ENCODE data around the gene DNER. TPM values are rescaled to one million over a fixed set of nuclear protein-coding genes. Genes with fewer than 3 reads are reported as not detected.

DNER gene
- total RNA-seq, 1 donor from 2014 or later, result not detected

DNA sequence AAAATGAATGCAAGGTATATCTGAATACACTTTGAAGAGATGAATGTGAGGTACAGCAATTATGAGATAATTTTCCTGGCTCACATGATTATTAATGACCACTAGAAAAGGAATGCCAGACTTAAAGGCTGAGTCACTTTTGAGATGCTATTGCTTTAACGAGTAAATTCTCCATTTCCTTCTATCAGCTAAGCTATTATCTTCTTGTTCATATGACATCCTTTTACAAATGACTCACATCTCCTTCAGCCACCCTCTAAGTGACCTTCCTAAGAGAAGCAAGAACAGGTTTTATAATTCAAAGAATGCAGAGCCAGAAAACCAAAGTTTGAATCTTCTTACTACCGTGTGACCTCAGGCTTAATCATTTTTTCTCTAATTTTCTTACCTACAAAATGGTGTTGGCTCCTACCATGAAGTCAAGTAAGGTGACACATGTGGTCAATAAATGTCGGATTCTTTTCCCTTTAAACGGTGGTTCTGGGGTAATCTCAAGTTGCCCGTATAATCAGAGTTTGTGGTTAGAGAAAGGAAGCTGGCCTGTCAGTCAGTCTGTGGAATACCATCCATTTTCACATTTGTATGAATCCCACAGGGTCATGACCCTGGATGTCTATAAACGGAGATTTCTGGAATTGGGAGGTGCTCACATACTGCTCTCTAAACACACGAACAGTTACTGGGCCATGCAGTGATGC lies 259.3 kb downstream of the DNER start:
- Mint-ChIP-seq H3K27me3 (no peaks in the 10 kb centered on the region), H3K27ac (no peak overlapping the region), H3K4me1 (no peaks in the 10 kb centered on the region), H3K9me3 (no peaks in the 10 kb centered on the region), H3K4me3 (no peak overlapping the region), H3K36me3 (ENCODE audit: low read depth) (no peaks in the 10 kb centered on the region)
- ChIA-PET POLR2A (no interaction called here), CTCF (no interaction called here)
- ATAC-seq (ENCODE audit: low read depth) (no peak), DNase-seq (no peak)
- intact Hi-C loops (cut with micrococcal nuclease), result no loop called here
- TF ChIP-seq, protein P1, sequence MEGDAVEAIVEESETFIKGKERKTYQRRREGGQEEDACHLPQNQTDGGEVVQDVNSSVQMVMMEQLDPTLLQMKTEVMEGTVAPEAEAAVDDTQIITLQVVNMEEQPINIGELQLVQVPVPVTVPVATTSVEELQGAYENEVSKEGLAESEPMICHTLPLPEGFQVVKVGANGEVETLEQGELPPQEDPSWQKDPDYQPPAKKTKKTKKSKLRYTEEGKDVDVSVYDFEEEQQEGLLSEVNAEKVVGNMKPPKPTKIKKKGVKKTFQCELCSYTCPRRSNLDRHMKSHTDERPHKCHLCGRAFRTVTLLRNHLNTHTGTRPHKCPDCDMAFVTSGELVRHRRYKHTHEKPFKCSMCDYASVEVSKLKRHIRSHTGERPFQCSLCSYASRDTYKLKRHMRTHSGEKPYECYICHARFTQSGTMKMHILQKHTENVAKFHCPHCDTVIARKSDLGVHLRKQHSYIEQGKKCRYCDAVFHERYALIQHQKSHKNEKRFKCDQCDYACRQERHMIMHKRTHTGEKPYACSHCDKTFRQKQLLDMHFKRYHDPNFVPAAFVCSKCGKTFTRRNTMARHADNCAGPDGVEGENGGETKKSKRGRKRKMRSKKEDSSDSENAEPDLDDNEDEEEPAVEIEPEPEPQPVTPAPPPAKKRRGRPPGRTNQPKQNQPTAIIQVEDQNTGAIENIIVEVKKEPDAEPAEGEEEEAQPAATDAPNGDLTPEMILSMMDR (IDR thresholded peaks at IDR 0.05), result no peak

DNA sequence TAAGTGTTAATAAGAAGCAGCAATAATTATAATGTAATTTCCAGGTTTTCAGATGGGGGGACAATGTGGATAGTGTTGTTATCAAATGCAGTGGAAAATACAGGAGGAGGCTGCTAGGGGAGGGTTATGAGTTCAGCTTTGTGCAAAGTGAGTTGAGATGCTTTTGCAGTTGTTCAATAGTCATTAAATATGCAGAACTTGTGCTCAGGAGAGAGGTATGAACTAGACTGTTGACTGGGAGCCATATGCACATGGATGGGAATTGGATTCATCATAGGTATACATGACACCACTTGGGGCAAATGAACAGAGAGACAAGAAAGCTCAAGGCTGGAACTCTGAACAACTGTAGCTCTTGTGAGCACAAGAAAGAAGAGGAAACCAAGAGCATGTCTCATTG lies 261.1 kb downstream of the DNER start:
- H3K27ac Mint-ChIP-seq, result no peak overlapping the region
- ChIA-PET POLR2A (no interaction called here), CTCF (no interaction called here)
- no peaks in the 10 kb centered on the region for H3K27me3 Mint-ChIP-seq
- no peaks in the 10 kb centered on the region for H3K36me3 Mint-ChIP-seq (ENCODE audit: low read depth)
- no peaks in the 10 kb centered on the region for H3K4me1 Mint-ChIP-seq
- no peak for DNase-seq
- no peak for ATAC-seq (ENCODE audit: low read depth)
- TF ChIP-seq, protein P1 (IDR thresholded peaks at IDR 0.05), result no peak
- H3K9me3 Mint-ChIP-seq, result no peaks in the 10 kb centered on the region
- intact Hi-C loops (cut with micrococcal nuclease), result no loop called here
- H3K4me3 Mint-ChIP-seq, result no peak overlapping the region

GRCh38 chr2:229451852-229452251 lies 262.5 kb downstream of the DNER start:
- Mint-ChIP-seq H3K9me3 (no peaks in the 10 kb centered on the region), H3K27ac (no peak overlapping the region), H3K27me3 (no peaks in the 10 kb centered on the region), H3K36me3 (ENCODE audit: low read depth) (no peaks in the 10 kb centered on the region), H3K4me3 (no peak overlapping the region), H3K4me1 (no peaks in the 10 kb centered on the region)
- DNase-seq (no peak), ATAC-seq (ENCODE audit: low read depth) (no peak)
- ChIA-PET POLR2A (no interaction called here), CTCF (no interaction called here)
- intact Hi-C loops (cut with micrococcal nuclease), result no loop called here
- TF ChIP-seq, protein P1 (IDR thresholded peaks at IDR 0.05), result no peak

GRCh38 chr2:229447227-229447626 lies 267.1 kb downstream of the DNER start:
- no peak overlapping the region for H3K4me3 Mint-ChIP-seq
- ChIA-PET CTCF (no interaction called here), POLR2A (no interaction called here)
- intact Hi-C loops (cut with micrococcal nuclease), result no loop called here
- H3K36me3 Mint-ChIP-seq (ENCODE audit: low read depth), result no peaks in the 10 kb centered on the region
- H3K4me1 Mint-ChIP-seq, result no peaks in the 10 kb centered on the region
- ATAC-seq (ENCODE audit: low read depth), result no peak
- no peak for DNase-seq
- TF ChIP-seq, protein P1 (IDR thresholded peaks at IDR 0.05), result no peak
- no peaks in the 10 kb centered on the region for H3K27me3 Mint-ChIP-seq
- H3K27ac Mint-ChIP-seq, result no peak overlapping the region
- H3K9me3 Mint-ChIP-seq, result no peaks in the 10 kb centered on the region

GRCh38 chr2:229446350-229446749 lies 268.0 kb downstream of the DNER start:
- no peaks in the 10 kb centered on the region for H3K27me3 Mint-ChIP-seq

More at GRCh38 chr2:229446350-229446749, 268.0 kb downstream of the DNER start:
- H3K27ac Mint-ChIP-seq, result no peak overlapping the region
- no peaks in the 10 kb centered on the region for H3K9me3 Mint-ChIP-seq
- DNase-seq (no peak), ATAC-seq (ENCODE audit: low read depth) (no peak)
- TF ChIP-seq, protein P1 (IDR thresholded peaks at IDR 0.05), result no peak
- CTCF ChIA-PET, result no interaction called here
- no peaks in the 10 kb centered on the region for H3K36me3 Mint-ChIP-seq (ENCODE audit: low read depth)
- POLR2A ChIA-PET, result no interaction called here
- H3K4me3 Mint-ChIP-seq, result no peak overlapping the region
- intact Hi-C loops (cut with micrococcal nuclease), result no loop called here
- H3K4me1 Mint-ChIP-seq, result no peaks in the 10 kb centered on the region
